Vagina (tissue), 2 donors: Measurements from ENCODE around the gene TMEM18.

Experiments used
- CTCF ChIP-seq, 3 experiments: fragments of 450-650 bp in 2 of 3; fragments of 200-600 bp in 1 of 3; sonication (generic) in 1 of 3; IDR thresholded peaks; one replicate each; pipeline ENCODE4 v1.5.1; 2017 to 2019; ENCODE audit warnings: antibody characterized with exemption in 3 of 3, mild to moderate bottlenecking in 2 of 3, moderate library complexity in 2 of 3
- POLR2A ChIP-seq, 2 donors: fragments of 450-650 bp; IDR thresholded peaks; one replicate each; pipeline ENCODE4 v1.6.1; 2017; ENCODE audit warnings: antibody characterized with exemption in 2 of 2, mild to moderate bottlenecking in 2 of 2, moderate library complexity in 2 of 2

GRCh38 chr2:622357-622756 lies 54.8 kb downstream of the TMEM18 start:
- TF ChIP-seq CTCF (IDR thresholded peaks at IDR 0.05): no peak
- no peak for TF ChIP-seq POLR2A (IDR thresholded peaks at IDR 0.05)
